Right renal pelvis (tissue), 4 donors: ENCODE results near the gene UBE2Q2. TPM values are rescaled to one million over a fixed set of nuclear protein-coding genes. Genes with fewer than 3 reads are reported as not detected.
"Not testable (repeated sequence)": the region's sequence is repeated elsewhere in the genome, so short reads cannot be mapped to it uniquely, and the experiment has no call there.

ENCODE experiments used
- DNase-seq, 4 donors: peaks; one replicate each; pipeline ENCODE4 v3.0.0-alpha.2; 2013; ENCODE audit warnings: low read depth in 4 of 4, low spot score in 3 of 4, missing footprints in 1 of 4
- polyA plus RNA-seq, 4 donors: library from polyadenylated mRNA; unstranded; fragments of 120-200 nt; gene quantifications; one replicate each; pipeline ENCODE4 v1.2.1, GENCODE V29; 2013; ENCODE audit not compliant: insufficient read length in 4 of 4

UBE2Q2 gene
- polyA plus RNA-seq, 4 donors: 44.1 to 61.2 (median 58.4) TPM

- DNase-seq: no peak
Observed at GRCh38 chr15:75864213-75865059, 21.2 kb downstream of the UBE2Q2 start.

- not testable (repeated sequence) for DNase-seq
Observed at GRCh38 chr15:75866045-75866444, 22.8 kb downstream of the UBE2Q2 start.

- no peak for DNase-seq
Observed at GRCh38 chr15:75866916-75867315, 23.7 kb downstream of the UBE2Q2 start.

- DNase-seq: no peak
Observed at GRCh38 chr15:75867449-75867848, 24.2 kb downstream of the UBE2Q2 start.

GRCh38 chr15:75868019-75868418, 24.8 kb downstream of the UBE2Q2 start:
- no peak for DNase-seq

GRCh38 chr15:75869446-75869845, 26.2 kb downstream of the UBE2Q2 start:
- no peak for DNase-seq

GRCh38 chr15:75871589-75871988, 28.3 kb downstream of the UBE2Q2 start:
- DNase-seq: not testable (repeated sequence)

- no peak for DNase-seq
Observed at GRCh38 chr15:75872403-75872990, 29.2 kb downstream of the UBE2Q2 start.

GRCh38 chr15:75884041-75884440, 40.8 kb downstream of the UBE2Q2 start:
- DNase-seq: no peak

GRCh38 chr15:75887178-75887577, 43.9 kb downstream of the UBE2Q2 start:
- DNase-seq: no peak

- DNase-seq: no peak
Observed at GRCh38 chr15:75891895-75892294, 48.6 kb downstream of the UBE2Q2 start.

GRCh38 chr15:75895731-75896130, 52.5 kb downstream of the UBE2Q2 start:
- DNase-seq: no peak

- no peak for DNase-seq
Observed at GRCh38 chr15:75900577-75900976, 57.3 kb downstream of the UBE2Q2 start.

- no peak for DNase-seq
Observed at GRCh38 chr15:75902129-75902557, 58.9 kb downstream of the UBE2Q2 start.

GRCh38 chr15:75903331-75904239, 60.3 kb downstream of the UBE2Q2 start, which contains the start of gene FBXO22:
Gene FBXO22 (plus strand): TSS chr15:75903878. CDS start chr15:75903964, 86 bp downstream.
- DNase-seq: peak; percentile 81 to 87 (median 85)

GRCh38 chr15:75905231-75905630, 62.0 kb downstream of the UBE2Q2 start:
- no peak for DNase-seq

GRCh38 chr15:75910355-75910754, 67.1 kb downstream of the UBE2Q2 start:
- not testable (repeated sequence) for DNase-seq

- no peak for DNase-seq
Observed at GRCh38 chr15:75916978-75917377, 73.7 kb downstream of the UBE2Q2 start.

GRCh38 chr15:75918135-75918534, 74.9 kb downstream of the UBE2Q2 start:
- no peak for DNase-seq

GRCh38 chr15:75920079-75920478, 76.8 kb downstream of the UBE2Q2 start:
- DNase-seq: no peak
